SK-N-SH treated with all-trans-retinoic acid at 6 μM for 48 hours (cell line): ENCODE results near the gene UNKL.

Experiments used
- ATAC-seq: fragments of 200-7000 bp; cut with Tn5 transposase; 3 replicates; pipeline ENCODE4 v1.9.1; 2020; ENCODE audit warnings: mild to moderate bottlenecking, moderate library complexity
- ARNTL ChIP-seq: fragments of 450-650 bp; formaldehyde crosslinking; IDR thresholded peaks from 2 replicates; pipeline ENCODE4 v1.5.0; 2020; ENCODE audit warnings: low read depth, mild to moderate bottlenecking, moderate library complexity, borderline replicate concordance
- CREB5 ChIP-seq: fragments of 250-450 bp; sonication (Bioruptor Pico); IDR thresholded peaks from 2 replicates; pipeline ENCODE4 v1.5.1; 2020; ENCODE audit warnings: low read depth, mild to moderate bottlenecking, moderate library complexity
- CSDC2 ChIP-seq: fragments of 250-450 bp; sonication (Bioruptor Pico); IDR thresholded peaks from 2 replicates; pipeline ENCODE4 v1.5.0; 2020; ENCODE audit warnings: mild to moderate bottlenecking, moderate library complexity
- ESRRG ChIP-seq: fragments of 250-450 bp; sonication (Bioruptor Pico); IDR thresholded peaks from 2 replicates; pipeline ENCODE4 v1.6.1; 2021; ENCODE audit warnings: mild to moderate bottlenecking
- GLIS3 ChIP-seq: fragments of 250-450 bp; sonication (Bioruptor Pico); IDR thresholded peaks from 2 replicates; pipeline ENCODE4 v1.5.0; 2020; ENCODE audit warnings: mild to moderate bottlenecking, moderate library complexity
- ISL1 ChIP-seq: fragments of 250-450 bp; sonication (Bioruptor Pico); IDR thresholded peaks from 2 replicates; pipeline ENCODE4 v2.1.2; 2022; ENCODE audit warnings: mild to moderate bottlenecking, moderate library complexity
- OSR1 ChIP-seq: fragments of 250-450 bp; sonication (Bioruptor Pico); IDR thresholded peaks from 2 replicates; pipeline ENCODE4 v1.8.0; 2022; ENCODE audit warnings: moderate library complexity, mild to moderate bottlenecking, inconsistent platforms
- PATZ1 ChIP-seq: fragments of 250-450 bp; sonication (Bioruptor Pico); IDR thresholded peaks from 2 replicates; pipeline ENCODE4 v1.8.0; 2020; ENCODE audit warnings: mild to moderate bottlenecking, moderate library complexity, borderline replicate concordance
- POU6F1 ChIP-seq: fragments of 250-450 bp; sonication (Bioruptor Pico); IDR thresholded peaks from 2 replicates; pipeline ENCODE4 v1.8.0; 2021; ENCODE audit warnings: low read depth, mild to moderate bottlenecking, moderate library complexity, borderline replicate concordance
- PPARA ChIP-seq: fragments of 250-450 bp; sonication (Bioruptor Pico); IDR thresholded peaks from 2 replicates; pipeline ENCODE4 v1.5.0; 2020; ENCODE audit warnings: mild to moderate bottlenecking, borderline replicate concordance
- RARB ChIP-seq: fragments of 250-450 bp; sonication (Bioruptor Pico); IDR thresholded peaks from 2 replicates; pipeline ENCODE4 v1.8.0; 2021; ENCODE audit warnings: mild to moderate bottlenecking, moderate library complexity
- SNAI2 ChIP-seq: fragments of 250-450 bp; sonication (Bioruptor Pico); IDR thresholded peaks from 2 replicates; pipeline ENCODE4 v1.5.0; 2020; ENCODE audit warnings: mild to moderate bottlenecking, moderate library complexity
- TCF4 ChIP-seq: fragments of 250-450 bp; sonication (Bioruptor Pico); IDR thresholded peaks from 2 replicates; pipeline ENCODE4 v1.8.0; 2021; ENCODE audit warnings: mild to moderate bottlenecking, moderate library complexity, borderline replicate concordance
- TSHZ2 ChIP-seq: fragments of 250-450 bp; sonication (Bioruptor Pico); IDR thresholded peaks from 2 replicates; pipeline ENCODE4 v1.5.0; 2020; ENCODE audit warnings: mild to moderate bottlenecking, moderate library complexity
- ZC3H10 ChIP-seq: fragments of 250-450 bp; sonication (Bioruptor Pico); IDR thresholded peaks from 2 replicates; pipeline ENCODE4 v1.5.1; 2021; ENCODE audit warnings: mild to moderate bottlenecking, moderate library complexity
- ZFP3 ChIP-seq: fragments of 250-450 bp; sonication (Bioruptor Pico); IDR thresholded peaks from 2 replicates; pipeline ENCODE4 v1.5.0; 2020; ENCODE audit warnings: mild to moderate bottlenecking, moderate library complexity
- ZFP30 ChIP-seq: fragments of 450-650 bp; formaldehyde crosslinking; IDR thresholded peaks from 2 replicates; pipeline ENCODE4 v1.5.0; 2022; ENCODE audit warnings: mild to moderate bottlenecking, moderate library complexity

Gene UNKL

GRCh38 chr16:1341495-1342420 lies 72.7 kb downstream of the UNKL start:
- no peak for TF ChIP-seq ARNTL
- TF ChIP-seq TSHZ2 (CRISPR knock-in tag): no peak
- TF ChIP-seq GLIS3: no peak
- no peak for TF ChIP-seq ZC3H10 (CRISPR knock-in tag)
- TF ChIP-seq OSR1 (CRISPR knock-in tag): no peak
- no peak for TF ChIP-seq ZFP3 (CRISPR knock-in tag)
- no peak for TF ChIP-seq CSDC2 (CRISPR knock-in tag)
- TF ChIP-seq ISL1 (CRISPR knock-in tag): no peak
- no peak for TF ChIP-seq CREB5 (CRISPR knock-in tag)
- TF ChIP-seq PATZ1: no peak
- TF ChIP-seq ZFP30 (CRISPR knock-in tag): no peak
- TF ChIP-seq ESRRG (CRISPR knock-in tag): no peak
- TF ChIP-seq RARB (CRISPR knock-in tag): no peak
- no peak for TF ChIP-seq POU6F1
- no peak for TF ChIP-seq SNAI2 (CRISPR knock-in tag)
- ATAC-seq: no peak

GRCh38 chr16:1340730-1341494 lies 73.6 kb downstream of the UNKL start:
- TF ChIP-seq ZC3H10 (CRISPR knock-in tag) (no peak), OSR1 (CRISPR knock-in tag) (no peak), GLIS3 (no peak), PPARA (CRISPR knock-in tag) (no peak), TCF4 (CRISPR knock-in tag) (no peak), RARB (CRISPR knock-in tag) (no peak), CREB5 (CRISPR knock-in tag) (no peak), PATZ1 (no peak), ZFP3 (CRISPR knock-in tag) (no peak)
- ATAC-seq: no peak
